ENCODE measurements around the gene SLA2. TPM values are rescaled to one million over a fixed set of nuclear protein-coding genes. Genes with fewer than 3 reads are reported as not detected.

SLA2 gene
- polyA plus RNA-seq, 1 donor from 2014 or later, result 0.33 TPM

- Histone ChIP-seq H4K20me1 (ENCODE audit: insufficient read depth) (no peaks in the 10 kb centered on the region), H2AFZ (ENCODE audit: low read depth, low read length) (no peak overlapping the region), H3K27me3 (ENCODE audit: insufficient read depth, low read depth, low read length) (no peaks in the 10 kb centered on the region), H3K27ac (ENCODE audit: low read length) (no peak overlapping the region), H3K9me2 (ENCODE audit: insufficient read depth, low read length) (no peaks in the 10 kb centered on the region), H3K36me3 (ENCODE audit: insufficient read depth, low read length) (no peaks in the 10 kb centered on the region), H3K9me3 (ENCODE audit: low read length) (no peaks in the 10 kb centered on the region), H3K4me2 (ENCODE audit: low read length) (no peak overlapping the region), H3F3A (ENCODE audit: insufficient read depth, low read length, poor library complexity, severe bottlenecking) (no peaks in the 10 kb centered on the region), H3K9ac (ENCODE audit: low read length) (no peak overlapping the region), H3K79me2 (replicated peaks; ENCODE audit: insufficient read depth, low read length) (no peaks in the 10 kb centered on the region), H3K4me3 (ENCODE audit: low read length) (no peak overlapping the region)
- TF ChIP-seq SMC3 (conservative IDR thresholded peaks at IDR 0.05; ENCODE audit: poor library complexity) (no peak), TAF1 (IDR thresholded peaks at IDR 0.05; ENCODE audit: low read depth) (no peak), REST (IDR thresholded peaks at IDR 0.05; ENCODE audit: borderline replicate concordance) (no peak), EZH2 (IDR thresholded peaks at IDR 0.05; ENCODE audit: borderline replicate concordance, insufficient read depth, low read length, poor library complexity, severe bottlenecking) (no peak), EP300 (conservative IDR thresholded peaks at IDR 0.05; ENCODE audit: poor library complexity, severe bottlenecking) (no peak), MXI1 (conservative IDR thresholded peaks at IDR 0.05; ENCODE audit: poor library complexity, severe bottlenecking) (no peak), CTCF (IDR thresholded peaks at IDR 0.05; ENCODE audit: poor library complexity, severe bottlenecking) (no peak), POLR2AphosphoS5 (IDR thresholded peaks at IDR 0.05) (no peak), RAD21 (conservative IDR thresholded peaks at IDR 0.05) (no peak)
Measured at GRCh38 chr20:36686504-36686903, 40.5 kb upstream of the SLA2 start.

- Histone ChIP-seq H3K4me2 (ENCODE audit: low read length) (no peak overlapping the region), H3F3A (ENCODE audit: insufficient read depth, low read length, poor library complexity, severe bottlenecking) (no peaks in the 10 kb centered on the region), H2AFZ (ENCODE audit: low read depth, low read length) (no peak overlapping the region), H3K27ac (ENCODE audit: low read length) (no peak overlapping the region), H3K27me3 (ENCODE audit: insufficient read depth, low read depth, low read length) (no peaks in the 10 kb centered on the region), H3K9me3 (ENCODE audit: low read length) (no peaks in the 10 kb centered on the region), H3K9ac (ENCODE audit: low read length) (no peak overlapping the region), H3K79me2 (replicated peaks; ENCODE audit: insufficient read depth, low read length) (no peaks in the 10 kb centered on the region), H3K36me3 (ENCODE audit: insufficient read depth, low read length) (no peaks in the 10 kb centered on the region), H3K9me2 (ENCODE audit: insufficient read depth, low read length) (no peaks in the 10 kb centered on the region), H4K20me1 (ENCODE audit: insufficient read depth) (no peaks in the 10 kb centered on the region), H3K4me3 (ENCODE audit: low read length) (no peak overlapping the region)
- TF ChIP-seq EP300 (conservative IDR thresholded peaks at IDR 0.05; ENCODE audit: poor library complexity, severe bottlenecking), result no peak
Measured at GRCh38 chr20:36684747-36685146, 38.8 kb upstream of the SLA2 start.

- Histone ChIP-seq H4K20me1 (ENCODE audit: insufficient read depth) (no peaks in the 10 kb centered on the region), H3F3A (ENCODE audit: insufficient read depth, low read length, poor library complexity, severe bottlenecking) (no peaks in the 10 kb centered on the region), H3K9me3 (ENCODE audit: low read length) (no peaks in the 10 kb centered on the region), H3K36me3 (ENCODE audit: insufficient read depth, low read length) (no peaks in the 10 kb centered on the region), H2AFZ (ENCODE audit: low read depth, low read length) (no peak overlapping the region), H3K27me3 (ENCODE audit: insufficient read depth, low read depth, low read length) (no peaks in the 10 kb centered on the region), H3K79me2 (replicated peaks; ENCODE audit: insufficient read depth, low read length) (no peaks in the 10 kb centered on the region), H3K27ac (ENCODE audit: low read length) (no peak overlapping the region), H3K4me2 (ENCODE audit: low read length) (no peak overlapping the region), H3K9ac (ENCODE audit: low read length) (no peak overlapping the region), H3K4me3 (ENCODE audit: low read length) (no peak overlapping the region), H3K9me2 (ENCODE audit: insufficient read depth, low read length) (no peaks in the 10 kb centered on the region)
- TF ChIP-seq POLR2AphosphoS5 (IDR thresholded peaks at IDR 0.05) (no peak), CTCF (IDR thresholded peaks at IDR 0.05; ENCODE audit: poor library complexity, severe bottlenecking) (no peak), SMC3 (conservative IDR thresholded peaks at IDR 0.05; ENCODE audit: poor library complexity) (no peak), EP300 (conservative IDR thresholded peaks at IDR 0.05; ENCODE audit: poor library complexity, severe bottlenecking) (no peak), TAF1 (IDR thresholded peaks at IDR 0.05; ENCODE audit: low read depth) (no peak), EZH2 (IDR thresholded peaks at IDR 0.05; ENCODE audit: borderline replicate concordance, insufficient read depth, low read length, poor library complexity, severe bottlenecking) (no peak), MXI1 (conservative IDR thresholded peaks at IDR 0.05; ENCODE audit: poor library complexity, severe bottlenecking) (no peak), REST (IDR thresholded peaks at IDR 0.05; ENCODE audit: borderline replicate concordance) (no peak)
Measured at GRCh38 chr20:36682311-36682710, 36.3 kb upstream of the SLA2 start.

Data from neural cell (in vitro differentiated cells).